ENCODE results near the gene SEC14L6. TPM values are rescaled to one million over a fixed set of nuclear protein-coding genes. Genes with fewer than 3 reads are reported as not detected.

SEC14L6 gene
- total RNA-seq, 2 experiments from 2014 or later = not detected

DNA sequence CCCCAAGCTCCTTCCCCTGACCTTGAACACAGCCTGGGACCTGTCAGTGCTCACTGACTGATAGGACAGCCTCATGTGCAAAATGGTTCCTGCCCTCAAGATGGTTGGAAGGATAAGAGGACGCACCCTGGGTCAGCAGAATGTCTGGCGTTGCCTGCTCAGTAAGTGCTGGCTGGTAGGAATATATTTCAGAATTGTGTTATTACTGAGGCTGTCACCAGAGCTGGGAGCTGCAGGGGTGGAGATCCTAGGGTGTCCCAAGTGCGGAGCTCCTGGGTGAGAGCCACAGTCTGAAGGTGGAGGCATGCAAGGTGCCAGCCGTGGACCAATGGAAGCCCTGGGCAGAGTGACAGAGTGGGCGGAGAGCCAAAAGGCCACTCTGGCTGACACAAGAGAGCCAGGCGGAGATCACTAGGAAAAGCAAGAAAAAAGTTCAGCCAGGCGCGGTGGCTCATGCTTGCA, 40.0 kb downstream of the SEC14L6 start:
- no peak for DNase-seq (ENCODE audit: low spot score)
- Histone ChIP-seq H3K4me1 (ENCODE audit: insufficient read depth, low read length, poor library complexity, severe bottlenecking) (no peaks in the 10 kb centered on the region), H3K9me2 (ENCODE audit: insufficient read depth, low read length) (no peaks in the 10 kb centered on the region), H2AFZ (ENCODE audit: low read length) (no peak overlapping the region), H3K27ac (ENCODE audit: low read depth, low read length, poor library complexity, severe bottlenecking) (no peak overlapping the region), H3K9me3 (ENCODE audit: low read length) (no peaks in the 10 kb centered on the region), H4K20me1 (ENCODE audit: insufficient read depth, low read length) (no peaks in the 10 kb centered on the region), H3K4me2 (ENCODE audit: low read length) (no peak overlapping the region), H3K36me3 (ENCODE audit: insufficient read depth, low read length) (no peaks in the 10 kb centered on the region), H3K4me3 (ENCODE audit: low read depth, low read length, poor library complexity, severe bottlenecking) (no peak overlapping the region), H3K79me2 (ENCODE audit: insufficient read depth, low read depth, low read length) (no peaks in the 10 kb centered on the region)
- CTCF ChIA-PET (ENCODE audit: unreplicated experiment) = no interaction called here
- POLR2A ChIA-PET = no interaction called here
- BruUV-seq (replicated peaks) = no TSS peak
- TF ChIP-seq, protein P1, sequence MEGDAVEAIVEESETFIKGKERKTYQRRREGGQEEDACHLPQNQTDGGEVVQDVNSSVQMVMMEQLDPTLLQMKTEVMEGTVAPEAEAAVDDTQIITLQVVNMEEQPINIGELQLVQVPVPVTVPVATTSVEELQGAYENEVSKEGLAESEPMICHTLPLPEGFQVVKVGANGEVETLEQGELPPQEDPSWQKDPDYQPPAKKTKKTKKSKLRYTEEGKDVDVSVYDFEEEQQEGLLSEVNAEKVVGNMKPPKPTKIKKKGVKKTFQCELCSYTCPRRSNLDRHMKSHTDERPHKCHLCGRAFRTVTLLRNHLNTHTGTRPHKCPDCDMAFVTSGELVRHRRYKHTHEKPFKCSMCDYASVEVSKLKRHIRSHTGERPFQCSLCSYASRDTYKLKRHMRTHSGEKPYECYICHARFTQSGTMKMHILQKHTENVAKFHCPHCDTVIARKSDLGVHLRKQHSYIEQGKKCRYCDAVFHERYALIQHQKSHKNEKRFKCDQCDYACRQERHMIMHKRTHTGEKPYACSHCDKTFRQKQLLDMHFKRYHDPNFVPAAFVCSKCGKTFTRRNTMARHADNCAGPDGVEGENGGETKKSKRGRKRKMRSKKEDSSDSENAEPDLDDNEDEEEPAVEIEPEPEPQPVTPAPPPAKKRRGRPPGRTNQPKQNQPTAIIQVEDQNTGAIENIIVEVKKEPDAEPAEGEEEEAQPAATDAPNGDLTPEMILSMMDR (conservative IDR thresholded peaks at IDR 0.05; ENCODE audit: low read length) = no peak
- TF ChIP-seq EZH2phosphoT487 (IDR thresholded peaks at IDR 0.05; ENCODE audit: borderline replicate concordance, low read depth, low read length) = no peak
- intact Hi-C loops (cut with micrococcal nuclease; ENCODE audit: unreplicated experiment) = no loop called here

DNA sequence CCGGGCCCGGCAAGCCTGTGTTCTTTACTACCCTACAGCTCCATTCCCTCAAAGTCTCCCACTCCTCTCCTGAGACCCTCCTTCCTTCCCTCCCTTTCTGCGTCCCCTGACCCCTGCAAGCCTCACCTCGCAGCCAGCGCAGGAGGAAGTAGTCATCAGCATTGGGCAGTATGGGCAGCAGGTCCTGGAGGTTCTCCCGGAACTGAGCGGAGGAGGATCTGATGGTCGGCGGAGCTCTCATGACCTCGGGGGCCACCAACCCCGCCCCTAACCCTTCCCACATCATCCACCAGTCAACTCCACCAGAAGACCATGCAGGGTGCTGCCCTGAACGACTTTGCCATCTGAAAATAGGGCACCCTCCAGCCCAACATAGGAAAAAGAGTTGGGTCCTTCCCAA, 43.0 kb downstream of the SEC14L6 start:
- ChIA-PET CTCF (ENCODE audit: unreplicated experiment) (no interaction called here), POLR2A (no interaction called here)
- no peaks in the 10 kb centered on the region for H3K79me2 ChIP-seq (ENCODE audit: insufficient read depth, low read depth, low read length)
- H2AFZ ChIP-seq (ENCODE audit: low read length) = no peak overlapping the region
- H3K9me2 ChIP-seq (ENCODE audit: insufficient read depth, low read length) = no peaks in the 10 kb centered on the region
- DNase-seq (ENCODE audit: low spot score) = no peak
- no peaks in the 10 kb centered on the region for H3K4me1 ChIP-seq (ENCODE audit: insufficient read depth, low read length, poor library complexity, severe bottlenecking)
- H4K20me1 ChIP-seq (ENCODE audit: insufficient read depth, low read length) = no peaks in the 10 kb centered on the region
- no peak overlapping the region for H3K4me2 ChIP-seq (ENCODE audit: low read length)
- H3K36me3 ChIP-seq (ENCODE audit: insufficient read depth, low read length) = no peaks in the 10 kb centered on the region
- no TSS peak for BruUV-seq (replicated peaks)
- intact Hi-C loops (cut with micrococcal nuclease; ENCODE audit: unreplicated experiment) = no loop called here
- H3K9me3 ChIP-seq (ENCODE audit: low read length) = no peaks in the 10 kb centered on the region
- no peak overlapping the region for H3K27ac ChIP-seq (ENCODE audit: low read depth, low read length, poor library complexity, severe bottlenecking)
- TF ChIP-seq EZH2phosphoT487 (IDR thresholded peaks at IDR 0.05; ENCODE audit: borderline replicate concordance, low read depth, low read length) = no peak
- TF ChIP-seq, protein P1 (conservative IDR thresholded peaks at IDR 0.05; ENCODE audit: low read length) = no peak
- H3K4me3 ChIP-seq (ENCODE audit: low read depth, low read length, poor library complexity, severe bottlenecking) = no peak overlapping the region

DNA sequence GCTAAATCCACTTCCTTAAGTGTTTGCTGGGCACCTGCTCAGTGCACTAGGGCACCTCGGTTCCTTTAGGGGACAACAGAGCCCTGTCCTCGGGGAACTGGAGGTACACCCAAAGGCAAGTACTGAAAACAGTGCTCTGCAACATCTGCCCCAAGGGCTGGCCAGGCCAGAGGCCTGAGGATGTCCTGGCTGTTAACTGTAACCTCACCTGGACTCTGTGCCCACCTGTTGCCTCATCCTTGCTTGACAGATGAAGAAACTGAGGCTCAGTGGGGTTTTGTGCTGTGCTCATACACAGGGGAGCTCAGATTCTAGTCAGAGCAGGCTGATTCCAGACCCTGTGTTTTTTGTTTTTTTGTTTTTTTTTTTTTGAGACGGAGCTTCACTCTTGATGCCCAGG, 43.6 kb downstream of the SEC14L6 start:
- Histone ChIP-seq H3K27ac (ENCODE audit: low read depth, low read length, poor library complexity, severe bottlenecking) (no peak overlapping the region), H3K36me3 (ENCODE audit: insufficient read depth, low read length) (no peaks in the 10 kb centered on the region), H4K20me1 (ENCODE audit: insufficient read depth, low read length) (no peaks in the 10 kb centered on the region), H3K4me2 (ENCODE audit: low read length) (no peak overlapping the region), H3K9me3 (ENCODE audit: low read length) (no peaks in the 10 kb centered on the region), H3K79me2 (ENCODE audit: insufficient read depth, low read depth, low read length) (no peaks in the 10 kb centered on the region), H3K9me2 (ENCODE audit: insufficient read depth, low read length) (no peaks in the 10 kb centered on the region), H3K4me1 (ENCODE audit: insufficient read depth, low read length, poor library complexity, severe bottlenecking) (no peaks in the 10 kb centered on the region), H3K4me3 (ENCODE audit: low read depth, low read length, poor library complexity, severe bottlenecking) (no peak overlapping the region), H2AFZ (ENCODE audit: low read length) (no peak overlapping the region)
- CTCF ChIA-PET (ENCODE audit: unreplicated experiment) = no interaction called here
- DNase-seq (ENCODE audit: low spot score) = no peak
- intact Hi-C loops (cut with micrococcal nuclease; ENCODE audit: unreplicated experiment) = no loop called here
- POLR2A ChIA-PET = no interaction called here
- no TSS peak for BruUV-seq (replicated peaks)
- TF ChIP-seq, protein P1 (conservative IDR thresholded peaks at IDR 0.05; ENCODE audit: low read length) = no peak
- TF ChIP-seq EZH2phosphoT487 (IDR thresholded peaks at IDR 0.05; ENCODE audit: borderline replicate concordance, low read depth, low read length) = no peak
